ENCODE measurements around the gene ASH1L. TPM values are rescaled to one million over a fixed set of nuclear protein-coding genes. Genes with fewer than 3 reads are reported as not detected.

Gene ASH1L
- total RNA-seq, 1 experiment from 2014 or later: 30.5 TPM

DNA sequence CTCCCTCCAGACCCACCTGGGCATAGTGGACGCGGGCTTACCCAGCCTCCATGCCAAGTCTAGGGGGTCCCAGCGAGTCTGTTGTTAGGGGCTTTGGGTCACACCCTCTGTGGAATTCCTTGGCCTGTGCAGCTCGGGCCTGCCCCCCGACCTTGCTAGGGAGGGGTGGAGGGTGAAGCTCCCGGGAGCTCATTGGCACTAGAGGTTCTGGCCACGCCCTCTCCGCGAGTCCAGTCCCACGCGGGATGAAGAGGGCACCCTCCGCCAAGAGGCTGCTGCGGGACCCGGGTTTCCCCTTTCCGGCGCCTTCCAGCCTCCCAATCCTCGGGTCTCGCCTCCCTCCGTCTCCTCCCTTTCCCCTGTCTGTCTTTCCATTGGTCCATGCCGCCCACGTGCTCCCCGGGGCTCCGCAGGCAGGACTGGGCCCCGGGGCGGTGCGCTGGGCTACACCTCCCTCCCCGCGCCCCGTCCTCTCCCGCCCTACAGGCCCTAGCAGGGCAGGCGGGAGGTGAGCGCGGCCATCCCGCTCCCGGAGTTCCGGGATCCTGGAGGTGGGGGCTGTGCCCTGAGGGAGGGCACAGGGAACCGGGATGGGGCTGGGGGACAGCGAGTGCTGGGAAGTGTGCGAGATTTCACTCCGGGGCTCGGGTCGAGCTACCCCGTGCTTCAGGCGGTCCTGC, 238.4 kb downstream of the ASH1L start:
- no peaks in the 10 kb centered on the region for H4K20me1 ChIP-seq (ENCODE audit: insufficient read depth)
- no peaks in the 10 kb centered on the region for H3K27me3 ChIP-seq (ENCODE audit: insufficient read depth, low read length)
- no peaks in the 10 kb centered on the region for H3K9me3 ChIP-seq (ENCODE audit: control insufficient read depth in 1 of 2, insufficient read depth in 1 of 2, low read depth in 1 of 2, low read length in 2 of 2)
- DNase-seq (ENCODE audit: low read depth, low spot score): peak; percentile 89
- H3K4me3 ChIP-seq (replicated peaks in 1 of 2; ENCODE audit: low read depth in 1 of 2, low read length in 2 of 2): peak overlapping the region; percentile 83 to 96
- ChIA-PET RAD21 (ENCODE audit: low non-redundant PET in 1 of 2, low total read pairs in 2 of 2, uncharacterized antibody in 2 of 2, unreplicated experiment in 2 of 2) (interaction anchor here (0.6 to 1.5 kb wide), 6 partner anchors 51 to 811 kb away, joined by 3 to 9 read pairs (median 4); partner anchors contain the start of genes CLK2 (in 1 of the 2) and SCAMP3 (in 1 of the 2)), POLR2A (interaction anchor here (0.6 to 1.7 kb wide), 5 partner anchors 16 to 681 kb away, joined by 3 to 11 read pairs (median 5); partner anchors contain the start of genes CLK2 and FDPS), CTCF (interaction anchor here (1.0 to 3.9 kb wide), 9 partner anchors 16 to 176 kb away, joined by 3 to 44 read pairs (median 6); partner anchors contain the start of genes FDPS, HCN3, MTX1 and THBS3)
- H3K79me2 ChIP-seq (ENCODE audit: insufficient read depth, low read length): peaks cover 39% of the 10 kb centered on the region; the same call in 1 of the 2 replicates
- peak overlapping the region; percentile 87 for H3K9ac ChIP-seq (ENCODE audit: low read length)
- peak; percentile 77 for ATAC-seq
- intact Hi-C loops (cut with micrococcal nuclease): loop anchor here (1.0 to 10.0 kb wide), 3 partner anchors 74 to 268 kb away; partner anchors contain the start of genes KRTCAP2 and TRIM46
- no peaks in the 10 kb centered on the region for H3K9me2 ChIP-seq (ENCODE audit: insufficient read depth)
- TF ChIP-seq POLR2A (IDR thresholded peaks at IDR 0.05; ENCODE audit: borderline replicate concordance, extremely low read depth, insufficient read depth, insufficient read length): peak; percentile 85
- TF ChIP-seq, protein P1, sequence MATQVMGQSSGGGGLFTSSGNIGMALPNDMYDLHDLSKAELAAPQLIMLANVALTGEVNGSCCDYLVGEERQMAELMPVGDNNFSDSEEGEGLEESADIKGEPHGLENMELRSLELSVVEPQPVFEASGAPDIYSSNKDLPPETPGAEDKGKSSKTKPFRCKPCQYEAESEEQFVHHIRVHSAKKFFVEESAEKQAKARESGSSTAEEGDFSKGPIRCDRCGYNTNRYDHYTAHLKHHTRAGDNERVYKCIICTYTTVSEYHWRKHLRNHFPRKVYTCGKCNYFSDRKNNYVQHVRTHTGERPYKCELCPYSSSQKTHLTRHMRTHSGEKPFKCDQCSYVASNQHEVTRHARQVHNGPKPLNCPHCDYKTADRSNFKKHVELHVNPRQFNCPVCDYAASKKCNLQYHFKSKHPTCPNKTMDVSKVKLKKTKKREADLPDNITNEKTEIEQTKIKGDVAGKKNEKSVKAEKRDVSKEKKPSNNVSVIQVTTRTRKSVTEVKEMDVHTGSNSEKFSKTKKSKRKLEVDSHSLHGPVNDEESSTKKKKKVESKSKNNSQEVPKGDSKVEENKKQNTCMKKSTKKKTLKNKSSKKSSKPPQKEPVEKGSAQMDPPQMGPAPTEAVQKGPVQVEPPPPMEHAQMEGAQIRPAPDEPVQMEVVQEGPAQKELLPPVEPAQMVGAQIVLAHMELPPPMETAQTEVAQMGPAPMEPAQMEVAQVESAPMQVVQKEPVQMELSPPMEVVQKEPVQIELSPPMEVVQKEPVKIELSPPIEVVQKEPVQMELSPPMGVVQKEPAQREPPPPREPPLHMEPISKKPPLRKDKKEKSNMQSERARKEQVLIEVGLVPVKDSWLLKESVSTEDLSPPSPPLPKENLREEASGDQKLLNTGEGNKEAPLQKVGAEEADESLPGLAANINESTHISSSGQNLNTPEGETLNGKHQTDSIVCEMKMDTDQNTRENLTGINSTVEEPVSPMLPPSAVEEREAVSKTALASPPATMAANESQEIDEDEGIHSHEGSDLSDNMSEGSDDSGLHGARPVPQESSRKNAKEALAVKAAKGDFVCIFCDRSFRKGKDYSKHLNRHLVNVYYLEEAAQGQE (IDR thresholded peaks at IDR 0.05; ENCODE audit: low read depth): no peak
- TF ChIP-seq POLR2AphosphoS5 (IDR thresholded peaks at IDR 0.05; ENCODE audit: low read depth, low read length): peak; percentile 80
- TF ChIP-seq, protein P2, sequence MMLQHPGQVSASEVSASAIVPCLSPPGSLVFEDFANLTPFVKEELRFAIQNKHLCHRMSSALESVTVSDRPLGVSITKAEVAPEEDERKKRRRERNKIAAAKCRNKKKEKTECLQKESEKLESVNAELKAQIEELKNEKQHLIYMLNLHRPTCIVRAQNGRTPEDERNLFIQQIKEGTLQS (IDR thresholded peaks at IDR 0.05): no peak
- no peak for TF ChIP-seq ZNF274 (IDR thresholded peaks at IDR 0.05; ENCODE audit: low read depth, low read length)
- TF ChIP-seq FOSL1 (IDR thresholded peaks at IDR 0.05; ENCODE audit: low read depth): no peak
- TF ChIP-seq ZFX (IDR thresholded peaks at IDR 0.05): peak; percentile 48; the same call in 1 of the 2 replicates
- TF ChIP-seq EGR1 (IDR thresholded peaks at IDR 0.05; ENCODE audit: low read depth): no peak
- TF ChIP-seq, protein P3, sequence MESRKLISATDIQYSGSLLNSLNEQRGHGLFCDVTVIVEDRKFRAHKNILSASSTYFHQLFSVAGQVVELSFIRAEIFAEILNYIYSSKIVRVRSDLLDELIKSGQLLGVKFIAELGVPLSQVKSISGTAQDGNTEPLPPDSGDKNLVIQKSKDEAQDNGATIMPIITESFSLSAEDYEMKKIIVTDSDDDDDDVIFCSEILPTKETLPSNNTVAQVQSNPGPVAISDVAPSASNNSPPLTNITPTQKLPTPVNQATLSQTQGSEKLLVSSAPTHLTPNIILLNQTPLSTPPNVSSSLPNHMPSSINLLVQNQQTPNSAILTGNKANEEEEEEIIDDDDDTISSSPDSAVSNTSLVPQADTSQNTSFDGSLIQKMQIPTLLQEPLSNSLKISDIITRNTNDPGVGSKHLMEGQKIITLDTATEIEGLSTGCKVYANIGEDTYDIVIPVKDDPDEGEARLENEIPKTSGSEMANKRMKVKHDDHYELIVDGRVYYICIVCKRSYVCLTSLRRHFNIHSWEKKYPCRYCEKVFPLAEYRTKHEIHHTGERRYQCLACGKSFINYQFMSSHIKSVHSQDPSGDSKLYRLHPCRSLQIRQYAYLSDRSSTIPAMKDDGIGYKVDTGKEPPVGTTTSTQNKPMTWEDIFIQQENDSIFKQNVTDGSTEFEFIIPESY (IDR thresholded peaks at IDR 0.05; ENCODE audit: extremely low read depth, insufficient replicate concordance, low read length): peak; percentile 71
- TF ChIP-seq YY1 (IDR thresholded peaks at IDR 0.05; ENCODE audit: extremely low read depth, insufficient replicate concordance, low read depth, low read length): peak; percentile 33
- TF ChIP-seq CBX3 (IDR thresholded peaks at IDR 0.05; ENCODE audit: low read depth): no peak
- TF ChIP-seq ELF1 (IDR thresholded peaks at IDR 0.05; ENCODE audit: borderline replicate concordance, low read depth): no peak
- TF ChIP-seq, protein P4, sequence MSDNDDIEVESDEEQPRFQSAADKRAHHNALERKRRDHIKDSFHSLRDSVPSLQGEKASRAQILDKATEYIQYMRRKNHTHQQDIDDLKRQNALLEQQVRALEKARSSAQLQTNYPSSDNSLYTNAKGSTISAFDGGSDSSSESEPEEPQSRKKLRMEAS (IDR thresholded peaks at IDR 0.05): no peak
- TF ChIP-seq EZH2phosphoT487 (IDR thresholded peaks at IDR 0.05; ENCODE audit: borderline replicate concordance): no peak
- TF ChIP-seq TCF7L2 (IDR thresholded peaks at IDR 0.05; ENCODE audit: borderline replicate concordance, extremely low read depth, insufficient read depth, insufficient read length): no peak
- TF ChIP-seq SIN3A (IDR thresholded peaks at IDR 0.05; ENCODE audit: low read depth): no peak
- no peak for TF ChIP-seq CEBPB (IDR thresholded peaks at IDR 0.05; ENCODE audit: low read depth)
- TF ChIP-seq EZH2 (IDR thresholded peaks at IDR 0.05): no peak
- no peak for TF ChIP-seq JUND (IDR thresholded peaks at IDR 0.05)
- no peak for TF ChIP-seq RAD21 (IDR thresholded peaks at IDR 0.05; ENCODE audit: low read depth)
- no TSS peak for BruUV-seq (replicated peaks)
- H3K4me2 ChIP-seq (ENCODE audit: low read length): peak overlapping the region; percentile 100
- no peak overlapping the region for H2AFZ ChIP-seq (ENCODE audit: low read depth, low read length, poor library complexity, severe bottlenecking)
- peak overlapping the region; percentile 96 for H3K27ac ChIP-seq (ENCODE audit: low read depth, low read length)
- H3K4me1 ChIP-seq (ENCODE audit: control insufficient read depth in 1 of 2, insufficient read depth in 2 of 2, low read length in 2 of 2): peaks cover 15 to 25% of the 10 kb centered on the region in 2 experiments
- H3K36me3 ChIP-seq (ENCODE audit: control insufficient read depth in 1 of 2, insufficient read depth in 2 of 2, low read length in 2 of 2): peaks cover 20 to 30% of the 10 kb centered on the region in 2 experiments; a peak in 3 of 4 replicates

All from HCT116 (cell line).